ENCODE measurements around the gene ZNF30.
A peak's percentile ranks its signal among the peaks of the same experiment; 100 is the strongest.
"Not testable (repeated sequence)": the region's sequence is repeated elsewhere in the genome, so short reads cannot be mapped to it uniquely, and the experiment has no call there.

The ZNF30 gene

DNA sequence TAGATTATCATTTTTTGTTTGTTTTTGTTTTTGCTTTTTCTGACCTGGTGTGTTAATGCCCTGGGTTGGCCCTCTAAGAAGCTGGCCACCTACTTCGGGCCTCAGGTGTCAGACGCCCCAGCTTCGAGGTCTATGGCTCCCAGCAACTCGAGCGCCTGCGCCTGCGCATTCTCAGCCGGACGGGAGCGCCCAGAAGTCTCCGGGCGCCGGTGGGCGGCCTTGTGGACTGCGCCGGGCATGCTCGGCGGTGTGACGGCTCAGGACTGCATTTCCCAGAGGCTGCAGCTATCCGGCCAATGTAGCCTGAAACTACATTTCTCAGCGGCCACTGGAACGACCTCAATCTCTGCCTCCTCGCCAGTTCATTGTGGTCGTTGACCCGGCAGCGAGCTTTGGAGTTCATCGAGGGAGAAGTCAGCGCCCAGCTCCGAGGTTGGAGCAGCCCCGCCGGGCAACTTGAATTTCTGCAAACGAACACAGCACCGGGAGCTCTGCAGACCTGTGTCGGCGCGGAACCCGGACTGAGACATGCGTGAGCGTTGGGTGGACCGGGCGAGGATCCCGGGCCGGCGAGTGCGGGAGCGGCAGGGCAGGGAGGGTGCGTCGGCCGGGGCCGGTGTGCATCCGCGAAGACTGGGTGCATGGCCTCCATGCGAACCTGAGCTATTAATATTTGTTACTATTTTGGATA lies at the start of gene ZNF30:
Gene ZNF30 (plus strand): TSS at position 219 of the 691 bp plus-strand sequence. CDS start 3,045 bp downstream, outside the sequence.
- peak; percentile 92 for DNase-seq

DNA sequence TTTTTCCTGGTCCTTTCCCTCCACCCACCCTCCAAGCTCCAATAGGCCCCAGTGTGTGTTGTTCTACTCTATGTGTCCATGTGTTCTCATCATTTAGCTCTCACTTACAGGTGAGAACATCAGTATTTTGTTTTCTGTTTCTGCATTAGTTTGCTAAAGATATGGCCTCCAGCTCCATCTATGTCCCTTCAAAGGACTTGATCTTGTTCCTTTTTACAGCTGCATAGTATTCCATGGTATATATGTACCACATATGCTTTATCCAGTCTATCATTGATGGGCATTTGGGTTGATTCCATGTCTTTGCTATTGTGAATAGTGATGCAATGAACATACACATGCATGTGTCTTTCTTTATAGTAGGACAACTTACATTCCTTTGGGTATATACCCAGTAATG lies 47.1 kb upstream of the ZNF30 start:
- no peak for DNase-seq

DNA sequence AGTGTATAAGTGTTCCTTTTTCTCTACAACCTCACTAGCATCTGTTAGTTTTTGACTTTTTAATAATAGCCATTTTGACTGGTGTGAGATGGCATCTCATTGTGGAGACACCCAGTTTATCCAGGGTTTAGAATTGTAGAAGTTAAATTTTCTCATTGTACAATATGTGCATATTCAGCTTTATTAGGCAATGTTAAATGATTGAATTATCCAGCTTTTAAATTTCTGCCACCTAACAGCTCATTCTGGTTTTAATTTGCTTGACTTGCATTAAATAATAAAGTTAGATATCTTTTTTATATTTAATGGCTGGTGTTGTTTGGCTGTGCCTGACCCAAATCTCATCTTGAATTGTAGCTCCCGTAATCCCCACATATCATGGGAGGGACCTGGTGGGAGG lies 46.7 kb upstream of the ZNF30 start:
- no peak for DNase-seq

DNA sequence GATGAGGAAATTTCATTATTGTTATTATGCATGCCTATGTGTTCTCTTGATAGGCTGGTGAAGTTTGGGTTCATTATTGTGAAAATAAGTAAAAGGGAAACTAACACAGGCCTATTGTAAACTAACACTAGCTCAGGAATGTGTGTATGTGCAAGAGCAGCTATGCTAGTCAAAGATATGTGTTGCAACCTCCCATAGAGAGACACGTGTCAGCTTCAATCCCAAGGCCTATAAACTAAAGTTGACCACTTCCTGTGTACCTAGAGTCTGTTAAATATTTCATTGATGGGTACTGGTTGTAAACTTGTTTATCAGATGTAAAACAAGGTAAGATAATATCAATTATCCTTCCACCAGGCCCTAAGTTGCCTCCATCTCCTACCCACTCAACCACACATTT lies 44.7 kb upstream of the ZNF30 start:
- DNase-seq: no peak

DNA sequence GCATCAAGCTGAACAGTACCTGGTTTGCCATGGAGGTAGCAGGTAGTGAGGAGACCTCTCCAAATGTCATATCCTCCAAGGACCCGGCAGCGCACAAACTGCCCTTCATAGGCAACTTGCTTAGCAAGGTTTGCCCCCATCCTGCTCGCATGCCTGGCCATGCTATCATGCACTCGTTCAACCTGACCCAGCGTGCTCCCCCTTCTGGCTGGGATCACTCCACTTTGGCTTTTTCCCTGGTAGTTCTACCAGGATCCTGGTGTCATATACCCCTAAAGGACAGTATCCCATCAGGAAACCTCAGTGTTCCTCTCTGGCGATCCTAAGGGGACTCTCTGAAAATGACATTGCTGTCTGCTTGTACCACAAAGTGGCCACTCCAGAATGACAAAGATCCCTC lies 38.6 kb upstream of the ZNF30 start:
- no peak for DNase-seq

DNA sequence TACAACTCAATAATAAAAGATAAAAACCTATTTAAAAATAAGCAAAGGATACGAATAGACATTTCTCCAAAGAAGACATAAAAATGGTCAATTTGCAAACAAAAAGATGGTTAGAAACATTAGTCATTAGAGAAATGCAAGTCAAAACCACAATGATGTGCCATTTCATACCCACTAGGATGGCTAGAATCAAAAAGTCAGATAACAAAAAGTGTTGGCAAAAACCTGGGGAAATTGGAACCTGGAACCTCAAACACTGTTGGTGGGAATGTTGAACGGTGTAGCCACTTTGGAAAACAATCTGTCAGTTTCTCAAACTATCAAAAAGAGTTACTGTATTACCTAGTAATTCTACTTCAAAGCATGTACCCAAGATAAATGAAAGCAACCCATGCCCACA lies 26.5 kb upstream of the ZNF30 start:
- no peak for DNase-seq

DNA sequence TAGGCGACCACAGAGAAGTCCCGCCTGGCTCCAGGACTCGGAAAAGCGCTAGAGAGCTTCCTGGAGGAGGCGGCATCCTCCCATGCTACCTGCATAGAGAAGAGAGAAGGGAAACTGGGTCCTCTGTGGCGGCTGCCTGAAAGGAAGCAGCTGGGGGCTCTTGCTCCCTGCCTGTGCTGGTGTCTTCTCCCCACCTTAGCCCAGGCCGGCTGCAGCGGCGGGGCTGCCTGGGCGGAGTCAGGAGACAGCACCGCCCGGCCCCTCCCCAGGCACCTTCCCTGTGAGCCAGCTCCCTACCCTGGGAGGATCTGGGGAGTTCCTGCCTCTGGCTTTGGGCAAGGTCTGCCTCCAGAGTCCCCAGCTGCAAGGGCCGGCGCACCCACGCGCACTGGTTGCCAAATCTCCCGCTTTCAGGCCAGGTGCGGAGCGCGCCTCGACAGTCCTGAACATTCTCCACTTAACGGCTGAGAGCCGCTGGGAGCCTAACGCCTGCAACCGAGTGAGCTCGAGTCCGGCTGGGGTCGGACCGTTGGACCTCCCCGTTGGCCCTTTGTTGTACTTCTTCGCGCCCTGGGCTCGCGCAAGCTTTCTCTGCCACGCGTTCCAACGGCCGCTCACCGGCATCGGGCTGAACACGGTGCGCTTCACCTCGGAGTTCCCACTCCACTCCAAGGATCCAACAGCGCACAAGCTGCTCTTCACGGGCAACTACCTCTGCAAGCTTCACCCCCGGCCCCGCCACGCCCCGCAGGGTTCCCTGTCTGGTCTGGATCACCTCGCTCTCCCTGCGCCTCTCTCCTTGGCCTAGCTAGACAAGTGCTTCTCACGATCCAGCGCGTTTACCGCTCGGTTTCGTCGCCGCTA lies 21.8 kb upstream of the ZNF30 start:
- no peak for DNase-seq

DNA sequence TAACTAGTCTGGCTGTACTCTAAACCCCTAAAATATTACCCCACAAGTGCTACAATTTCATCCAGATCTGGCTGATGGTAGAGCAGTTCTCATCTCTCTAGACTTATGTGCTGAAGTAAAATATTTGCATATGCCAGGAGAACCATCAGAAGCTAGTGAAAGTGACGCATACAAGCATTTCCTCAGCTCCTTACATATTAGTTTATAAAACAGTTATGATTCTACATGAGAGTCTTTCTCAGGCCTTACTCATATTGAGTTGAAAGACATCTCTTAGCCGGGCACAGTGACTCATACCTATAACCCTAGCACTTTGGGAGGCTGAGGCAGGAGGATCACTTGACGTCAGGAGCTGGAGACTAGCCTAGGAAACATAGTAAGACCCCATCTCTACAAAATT lies 15.9 kb upstream of the ZNF30 start:
- no peak for DNase-seq

DNA sequence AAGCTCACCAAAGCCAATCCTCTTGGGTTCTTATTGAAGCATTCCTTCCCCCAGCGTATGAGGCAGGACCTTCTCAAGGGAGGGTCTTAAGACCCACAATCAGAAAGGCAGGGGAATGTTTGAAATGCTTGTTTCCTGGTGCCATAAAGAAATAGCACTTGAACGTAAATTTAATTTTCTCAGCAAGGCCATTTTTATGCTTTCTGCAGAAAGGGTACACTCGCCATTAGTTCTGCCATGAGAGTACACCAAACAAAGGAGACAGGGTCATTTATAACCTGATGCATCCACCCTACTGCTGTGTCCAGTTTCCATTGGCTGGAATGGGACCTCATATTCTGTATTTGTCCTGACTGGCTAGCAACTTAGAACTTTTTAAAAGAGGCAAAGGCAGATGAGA lies 9.6 kb upstream of the ZNF30 start:
- not testable (repeated sequence) for DNase-seq

DNA sequence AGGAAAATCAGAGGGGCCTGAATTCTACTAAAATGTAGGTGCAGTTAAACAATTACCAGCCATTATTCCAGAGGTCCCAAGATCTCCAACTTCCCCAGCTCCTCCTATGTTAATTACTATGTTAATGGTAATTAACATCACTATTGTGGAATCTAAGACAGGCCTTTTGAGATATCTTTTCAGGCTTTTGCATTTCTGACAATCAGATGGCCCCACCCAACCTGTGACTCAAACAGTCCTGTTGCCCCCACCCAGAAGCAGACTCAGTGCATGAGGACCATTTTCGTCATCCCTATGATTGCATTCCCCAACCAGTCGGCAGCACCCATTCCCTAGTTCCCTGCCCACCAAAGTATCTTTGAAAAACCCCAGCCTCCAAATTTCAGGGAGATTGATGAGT lies 8.5 kb upstream of the ZNF30 start:
- no peak for DNase-seq

DNA sequence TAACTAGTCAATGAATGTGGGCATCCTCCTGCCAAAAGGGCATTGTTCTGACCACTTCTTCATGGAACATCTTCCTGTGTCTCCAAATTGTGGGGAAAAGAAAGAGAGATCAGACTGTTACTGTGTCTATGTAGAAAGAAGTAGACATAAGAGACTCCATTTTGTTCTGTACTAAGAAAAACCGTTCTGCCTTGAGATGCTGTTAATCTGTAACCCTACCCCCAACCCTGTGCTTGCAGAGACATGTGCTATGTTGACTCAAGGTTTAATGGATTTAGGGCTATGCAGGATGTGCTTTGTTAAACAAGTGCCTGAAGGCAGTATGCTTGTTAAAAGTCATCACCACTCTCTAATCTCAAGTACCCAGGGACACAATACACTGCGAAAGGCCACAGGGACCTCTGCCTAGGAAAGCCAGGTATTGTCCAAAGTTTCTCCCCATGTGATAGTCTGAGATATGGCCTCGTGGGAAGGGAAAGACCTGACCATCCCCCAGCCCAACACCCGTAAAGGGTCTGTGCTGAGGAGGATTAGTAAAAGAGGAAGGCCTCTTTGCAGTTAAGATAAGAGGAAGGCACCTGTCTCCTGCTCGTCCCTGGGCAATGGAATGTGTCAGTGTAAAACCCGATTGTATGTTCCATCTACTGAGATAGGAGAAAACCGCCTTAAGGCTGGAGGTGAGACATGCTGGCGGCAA lies 6.5 kb upstream of the ZNF30 start:
- not testable (repeated sequence) for DNase-seq

DNA sequence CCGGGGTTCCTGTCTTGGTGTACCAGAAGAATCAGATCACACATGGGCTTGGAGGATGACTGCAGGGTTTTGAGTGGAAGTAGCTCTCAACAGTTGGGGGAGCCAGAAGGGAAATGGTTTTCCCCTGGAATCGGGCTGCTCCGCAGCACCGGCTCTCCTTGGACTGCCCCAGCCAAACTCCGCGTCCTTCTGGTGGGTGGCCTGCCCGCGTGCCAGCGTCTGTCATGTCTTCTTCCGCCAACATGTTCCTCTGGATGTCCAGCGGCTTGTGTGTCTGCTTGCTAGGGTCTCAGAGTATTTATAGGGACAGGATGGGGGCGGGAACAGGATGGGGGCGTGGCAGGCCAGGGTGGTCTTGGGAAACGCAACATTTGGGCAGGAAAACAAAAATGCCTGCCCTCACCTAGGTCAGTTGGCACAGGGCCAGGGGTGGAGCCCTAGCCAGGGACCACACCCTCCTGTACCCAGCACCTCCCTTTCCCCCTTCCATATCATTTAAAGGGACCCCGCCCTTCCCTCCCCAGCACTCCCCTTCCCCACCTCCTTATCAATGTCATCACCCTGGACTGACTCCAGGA lies 1.3 kb upstream of the ZNF30 start:
- no peak for DNase-seq

DNA sequence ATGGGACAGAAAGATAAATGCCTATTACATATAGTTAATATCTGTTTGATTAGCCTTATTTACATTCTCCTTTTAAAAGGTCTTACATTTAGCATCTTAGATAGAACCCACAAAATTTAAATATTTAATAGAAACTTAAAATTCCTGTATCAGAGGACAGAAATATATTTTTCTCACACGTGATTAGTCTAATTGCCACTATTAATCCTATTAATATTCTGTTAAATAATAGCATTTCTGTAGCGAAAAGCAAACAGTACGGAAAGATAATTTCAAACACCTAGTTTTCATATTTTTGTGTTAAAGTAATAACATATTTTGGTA lies 380 bp upstream of the ZNF30 start:
- DNase-seq: no peak

DNA sequence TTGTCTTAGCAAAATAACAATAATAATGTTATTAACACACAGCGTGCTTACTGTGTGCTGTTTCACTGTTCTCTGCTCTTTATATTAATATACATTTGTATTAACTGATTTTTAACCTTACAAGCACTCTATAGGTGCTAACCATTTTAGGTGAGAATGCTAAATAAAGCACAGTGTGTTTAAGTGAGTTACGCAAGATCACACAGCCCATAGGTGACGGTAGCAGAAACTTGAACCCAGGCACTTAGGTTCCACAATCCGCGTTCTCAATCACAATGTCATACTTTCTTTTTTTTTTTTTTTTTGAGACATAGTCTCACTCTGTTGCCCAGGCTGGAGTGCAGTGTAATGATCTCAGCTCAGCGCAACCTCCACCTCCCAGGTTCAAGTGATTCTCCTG lies 5.8 kb downstream of the ZNF30 start:
- no peak for DNase-seq

DNA sequence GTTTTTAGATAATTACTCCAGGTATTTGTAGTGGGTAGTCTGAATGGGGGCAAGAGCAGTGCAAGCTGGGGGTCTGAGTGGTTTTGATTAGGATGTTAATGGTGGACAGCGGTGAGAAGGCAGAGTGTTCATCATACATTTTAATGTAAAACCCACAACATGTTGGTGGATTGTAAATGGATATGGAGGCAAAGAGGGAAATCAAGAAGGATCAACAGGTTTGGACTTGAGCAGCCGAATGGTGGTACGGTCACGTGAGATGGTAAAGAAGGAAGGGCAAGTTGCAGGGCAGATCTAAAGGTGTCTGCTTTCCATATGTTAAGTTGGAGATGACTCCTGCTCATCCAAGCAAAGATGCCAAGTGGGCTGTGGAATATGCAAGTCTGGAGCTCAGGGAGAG lies 9.5 kb downstream of the ZNF30 start:
- no peak for DNase-seq

DNA sequence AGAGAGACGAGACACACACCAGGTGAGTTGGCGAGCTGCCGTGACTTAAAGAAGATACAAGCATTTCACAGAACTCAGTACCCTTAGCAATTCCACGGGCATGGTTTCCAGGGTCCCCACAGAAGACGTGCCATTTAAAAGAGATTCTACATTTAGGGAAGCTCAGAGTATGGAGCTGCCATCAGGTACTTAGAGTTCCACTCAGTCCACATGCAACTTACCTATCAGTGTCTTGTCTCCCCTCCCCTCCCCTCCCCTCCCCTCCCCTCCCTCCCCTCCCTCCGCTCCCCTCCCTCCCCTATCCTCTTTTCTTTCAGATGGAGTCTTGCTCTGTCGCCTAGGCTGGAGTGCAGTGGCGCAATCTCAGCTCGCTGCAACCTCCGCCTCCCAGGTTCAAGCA lies 12.2 kb downstream of the ZNF30 start:
- no peak for DNase-seq

DNA sequence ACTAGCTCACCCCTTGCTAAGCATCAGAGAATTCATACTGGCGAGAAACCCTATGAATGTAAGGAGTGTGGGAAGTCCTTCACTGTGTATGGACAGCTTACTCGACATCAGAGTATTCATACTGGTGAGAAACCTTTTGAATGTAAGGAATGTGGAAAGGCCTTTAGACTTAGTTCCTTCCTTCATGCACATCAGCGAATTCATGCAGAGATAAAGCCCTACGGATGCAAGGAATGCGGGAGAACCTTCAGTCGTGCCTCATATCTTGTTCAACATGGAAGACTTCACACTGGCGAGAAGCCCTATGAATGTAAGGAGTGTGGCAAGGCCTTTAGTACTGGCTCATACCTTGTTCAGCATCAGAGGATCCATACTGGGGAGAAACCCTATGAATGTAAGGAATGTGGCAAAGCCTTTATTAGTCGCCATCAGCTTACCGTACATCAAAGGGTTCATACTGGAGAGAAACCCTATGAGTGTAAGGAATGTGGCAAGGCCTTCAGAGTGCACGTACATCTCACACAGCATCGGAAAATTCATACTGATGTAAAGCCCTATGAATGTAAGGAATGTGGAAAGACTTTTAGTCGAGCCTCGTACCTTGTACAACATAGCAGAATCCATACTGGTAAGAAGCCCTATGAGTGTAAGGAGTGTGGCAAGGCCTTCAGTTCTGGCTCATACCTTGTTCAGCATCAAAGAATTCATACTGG lies 17.3 kb downstream of the ZNF30 start:
- DNase-seq: no peak

DNA sequence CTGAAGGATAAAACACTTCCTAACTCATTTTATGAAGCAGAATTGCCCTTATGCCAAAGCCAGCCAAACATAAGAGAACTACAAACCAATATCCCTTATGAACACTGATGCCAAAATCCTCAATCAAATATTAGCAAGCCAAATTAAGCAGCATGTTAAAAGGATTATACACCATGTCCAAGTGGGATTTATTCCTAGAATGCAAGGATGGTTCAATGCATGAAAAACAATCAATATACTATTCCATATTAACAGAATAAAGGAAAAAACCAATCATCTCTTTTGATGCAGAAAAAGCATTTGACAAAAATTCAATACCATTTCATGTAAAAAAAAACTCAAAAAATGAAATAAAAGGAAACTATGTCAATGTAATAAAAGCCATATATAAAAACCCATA lies 26.4 kb downstream of the ZNF30 start:
- no peak for DNase-seq

DNA sequence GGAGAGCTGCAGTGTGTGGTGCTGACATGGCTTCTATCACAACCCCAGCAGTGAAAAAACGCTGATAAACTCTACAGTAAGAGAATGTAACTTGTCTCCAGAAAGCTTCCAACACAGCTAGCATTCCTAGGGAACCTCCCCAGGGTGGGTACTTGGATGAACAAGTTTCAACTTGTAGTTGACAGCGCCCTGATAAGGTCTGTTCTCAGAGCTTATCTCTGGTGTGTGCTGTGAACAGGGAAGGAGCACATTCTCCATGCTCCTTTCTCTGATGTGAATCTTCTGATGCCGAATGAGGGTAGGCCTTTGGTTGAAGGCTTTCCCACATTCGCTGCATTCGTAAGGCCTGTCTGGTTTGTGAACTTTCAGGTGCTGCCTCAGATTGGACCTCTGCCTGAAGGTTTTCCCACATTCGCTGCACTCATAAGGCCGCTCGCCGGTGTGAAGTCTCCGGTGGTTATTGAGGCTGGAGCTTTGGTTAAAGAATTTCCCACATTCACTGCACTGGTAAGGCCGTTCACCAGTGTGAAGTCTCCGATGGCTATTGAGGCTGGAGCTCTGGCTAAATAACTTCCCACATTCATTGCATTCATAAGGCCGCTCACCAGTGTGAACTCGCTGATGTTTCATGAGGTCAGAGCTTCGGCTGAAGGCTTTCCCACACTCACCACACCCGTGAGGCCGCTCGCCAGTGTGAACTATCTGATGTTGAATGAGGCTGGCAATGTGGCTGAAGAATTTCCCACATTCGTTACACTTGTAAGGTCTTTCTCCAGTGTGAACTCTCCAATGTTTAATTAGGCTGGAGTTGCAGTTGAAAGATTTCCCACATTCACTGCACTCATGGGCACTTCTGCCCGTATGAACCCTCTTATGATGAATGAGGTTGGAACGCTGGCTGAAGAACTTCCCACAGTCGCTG lies 31.4 kb downstream of the ZNF30 start:
- no peak for DNase-seq

DNA sequence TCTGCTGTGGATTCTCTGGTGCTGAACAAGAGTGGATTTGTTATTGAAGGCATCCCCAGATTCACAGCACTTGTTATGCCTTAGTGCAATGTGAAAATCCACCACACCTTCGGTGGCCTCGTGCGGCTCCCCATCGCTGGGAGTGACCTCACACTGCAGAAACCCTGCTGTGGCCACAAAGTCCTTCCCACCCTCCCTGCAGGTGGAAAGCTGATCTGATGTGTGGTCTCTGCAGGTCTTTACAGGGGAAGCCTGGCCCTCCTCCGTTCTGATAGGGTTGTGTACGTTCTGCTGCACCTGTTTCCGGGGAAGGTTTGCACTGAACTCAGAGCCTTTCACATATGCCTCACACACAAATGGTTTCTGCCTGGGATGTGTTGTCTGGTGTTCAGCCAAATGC lies 32.3 kb downstream of the ZNF30 start:
- no peak for DNase-seq

DNA sequence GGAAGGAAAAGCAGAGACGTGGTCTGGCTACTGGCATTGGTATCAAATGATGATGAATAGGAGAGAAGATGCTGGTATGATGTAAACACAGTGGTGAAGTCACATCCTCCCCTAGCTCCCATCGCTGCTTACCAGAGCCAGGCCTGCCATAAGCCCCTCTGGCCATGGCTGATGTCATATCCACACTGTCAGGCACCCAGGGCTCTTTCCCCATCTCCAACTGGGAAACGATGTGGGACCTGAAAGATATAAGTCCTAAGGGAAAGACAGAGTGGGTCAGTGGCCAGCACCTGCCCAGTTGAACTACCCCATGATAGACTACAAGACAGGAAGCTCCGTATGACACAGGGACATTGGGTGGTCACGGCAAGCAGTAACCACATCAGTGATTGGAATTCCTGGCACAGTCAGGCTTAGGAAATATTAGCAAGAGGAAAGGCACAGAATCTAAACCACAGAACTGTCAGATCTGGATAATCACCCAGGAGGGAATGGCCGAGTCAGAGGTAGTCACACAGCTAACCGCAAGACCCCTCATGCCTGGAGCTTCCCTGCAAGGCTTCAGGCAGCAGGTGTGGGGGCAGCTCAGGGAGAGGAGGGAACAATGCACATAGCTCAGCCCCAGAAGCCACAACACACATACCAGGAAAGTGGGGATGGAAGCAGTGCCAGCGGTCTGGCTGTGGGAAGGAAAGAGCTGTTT lies 33.6 kb downstream of the ZNF30 start:
- DNase-seq: no peak
